Measurements from ENCODE around the gene THAP4.

The THAP4 gene

DNA sequence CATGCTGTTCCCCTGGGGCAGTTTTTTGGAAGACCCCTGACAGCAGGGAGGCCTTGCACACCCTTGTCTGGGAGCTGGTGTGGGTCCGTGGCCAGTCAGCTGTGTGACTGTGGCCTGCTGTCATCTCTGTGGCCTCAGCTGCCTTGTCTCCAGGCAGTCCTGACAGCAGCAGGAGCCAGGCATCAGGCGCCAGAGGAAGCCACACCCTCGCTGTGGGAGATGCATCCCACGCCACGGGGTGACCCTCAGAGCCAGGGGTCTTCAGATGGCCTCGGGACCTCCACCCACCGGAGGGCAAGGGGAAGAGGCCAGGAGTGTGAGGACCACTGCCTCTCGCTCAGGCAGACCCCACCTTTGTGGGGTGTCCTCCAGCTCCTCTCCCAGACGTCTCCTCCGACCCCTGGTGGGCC, 73.4 kb downstream of the THAP4 start:
- no peak for DNase-seq (ENCODE audit: low spot score)

DNA sequence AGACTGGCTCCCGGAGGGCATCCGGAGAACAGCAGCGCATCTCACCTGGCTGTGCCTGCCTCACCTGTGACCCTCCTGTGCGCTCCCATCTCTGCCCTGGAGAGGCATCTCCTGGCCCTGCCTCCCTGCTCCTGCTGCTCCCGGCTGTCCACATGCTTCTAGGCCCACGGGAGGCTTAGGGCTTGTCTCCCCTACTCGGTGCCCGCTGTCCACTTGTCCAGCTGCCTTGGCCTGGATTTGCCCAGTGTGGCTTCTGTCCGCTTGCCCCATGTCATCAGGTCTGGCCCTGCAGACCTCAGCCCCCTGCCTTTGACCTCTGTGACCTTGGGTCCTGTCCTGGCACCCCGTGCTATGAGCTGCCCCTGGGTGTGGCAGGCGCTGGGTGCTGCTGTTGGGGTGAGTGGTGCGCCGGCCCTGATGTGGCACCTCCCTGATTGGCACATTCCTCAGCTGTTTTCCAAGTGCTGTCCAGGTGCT, 73.9 kb downstream of the THAP4 start:
- DNase-seq (ENCODE audit: low spot score), result no peak

GRCh38 chr2:241562269-241562891, 74.6 kb downstream of the THAP4 start:
- DNase-seq (ENCODE audit: low spot score), result no peak

- DNase-seq (ENCODE audit: low spot score), result peak; percentile 29
Measured at GRCh38 chr2:241561832-241562231, 75.1 kb downstream of the THAP4 start.

DNA sequence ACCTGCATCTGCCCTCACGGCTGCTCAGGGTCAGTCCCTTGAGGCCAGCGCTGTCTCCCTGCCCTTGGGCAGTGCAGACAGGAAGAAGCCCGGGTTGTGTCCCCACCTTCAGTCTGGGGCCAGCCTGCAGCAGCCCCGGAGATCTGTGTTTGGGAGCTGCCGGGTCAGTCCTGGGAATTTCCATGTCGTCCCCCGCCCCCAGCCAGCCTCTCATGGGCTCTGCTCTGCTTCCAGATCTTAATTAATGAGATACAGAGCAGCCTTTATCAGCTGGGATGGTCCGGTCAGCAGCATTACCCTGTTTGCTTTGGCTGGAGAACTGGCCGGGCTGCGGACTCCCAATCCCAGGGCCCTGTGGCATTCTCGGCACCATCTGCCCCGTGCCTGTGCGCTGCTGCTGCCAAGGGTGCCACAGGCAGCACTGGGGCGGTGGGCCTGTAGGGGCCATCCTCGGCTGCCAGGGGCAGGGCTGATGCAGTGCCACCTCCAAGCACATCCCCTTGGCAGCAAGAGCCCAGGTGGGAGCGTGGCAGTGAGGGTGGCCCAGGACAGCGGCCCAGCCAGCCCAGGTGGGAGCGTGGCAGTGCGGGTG, 76.0 kb downstream of the THAP4 start:
- DNase-seq (ENCODE audit: low spot score), result no peak

- no peak for DNase-seq (ENCODE audit: low spot score)
Measured at GRCh38 chr2:241560162-241560882, 76.6 kb downstream of the THAP4 start.

GRCh38 chr2:241559323-241560161, 77.4 kb downstream of the THAP4 start:
- DNase-seq (ENCODE audit: low spot score), result peak; percentile 76

DNA sequence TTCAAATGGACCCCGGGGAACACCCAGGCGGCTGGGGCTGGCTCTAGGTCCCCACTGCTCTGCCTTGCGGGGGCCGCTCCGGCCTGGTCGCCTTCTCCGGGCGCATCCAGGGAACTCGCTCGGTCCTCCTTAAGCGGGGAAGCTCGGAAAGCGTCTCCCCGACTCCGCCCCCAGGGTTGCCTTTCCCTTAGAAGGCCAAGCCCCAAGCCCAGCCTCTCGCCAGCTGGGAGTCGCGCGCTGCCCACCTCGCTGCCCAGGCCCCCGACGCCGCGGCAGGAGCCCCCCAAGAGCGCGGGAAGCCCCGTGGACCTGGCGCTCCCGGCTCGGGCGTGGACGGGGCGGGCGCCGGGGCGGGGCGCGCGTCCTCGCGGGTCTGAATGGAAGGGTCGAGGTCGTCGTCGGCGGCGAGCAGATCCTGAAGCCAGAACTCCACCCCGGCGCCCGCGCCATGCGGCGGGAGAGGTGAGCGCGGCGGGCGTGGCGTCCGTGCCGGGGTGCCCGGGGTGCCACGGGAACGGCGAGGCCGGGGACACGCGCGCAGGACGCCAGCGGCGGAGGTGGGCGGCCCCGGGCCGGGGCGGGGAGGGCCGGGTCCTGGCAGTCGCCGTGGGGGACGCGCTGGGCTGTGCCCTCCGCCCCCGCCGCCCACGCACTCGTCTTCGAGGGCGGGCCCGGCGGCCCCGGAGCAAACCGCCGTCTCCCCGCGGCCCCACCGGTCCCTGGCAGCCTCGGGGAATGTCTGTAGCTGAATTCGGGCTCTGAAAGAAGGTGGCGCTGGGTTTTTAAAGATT, 78.2 kb downstream of the THAP4 start, which contains the start of gene BOK:
BOK (plus strand) TSS at position 214 of the 791 bp plus-strand sequence. CDS start 739 bp downstream, outside the sequence.
- DNase-seq (ENCODE audit: low spot score), result peak; percentile 89

- no peak for DNase-seq (ENCODE audit: low spot score)
Measured at GRCh38 chr2:241556746-241557145, 80.2 kb downstream of the THAP4 start.

- DNase-seq (ENCODE audit: low spot score), result no peak
Measured at GRCh38 chr2:241555711-241556110, 81.2 kb downstream of the THAP4 start.

DNA sequence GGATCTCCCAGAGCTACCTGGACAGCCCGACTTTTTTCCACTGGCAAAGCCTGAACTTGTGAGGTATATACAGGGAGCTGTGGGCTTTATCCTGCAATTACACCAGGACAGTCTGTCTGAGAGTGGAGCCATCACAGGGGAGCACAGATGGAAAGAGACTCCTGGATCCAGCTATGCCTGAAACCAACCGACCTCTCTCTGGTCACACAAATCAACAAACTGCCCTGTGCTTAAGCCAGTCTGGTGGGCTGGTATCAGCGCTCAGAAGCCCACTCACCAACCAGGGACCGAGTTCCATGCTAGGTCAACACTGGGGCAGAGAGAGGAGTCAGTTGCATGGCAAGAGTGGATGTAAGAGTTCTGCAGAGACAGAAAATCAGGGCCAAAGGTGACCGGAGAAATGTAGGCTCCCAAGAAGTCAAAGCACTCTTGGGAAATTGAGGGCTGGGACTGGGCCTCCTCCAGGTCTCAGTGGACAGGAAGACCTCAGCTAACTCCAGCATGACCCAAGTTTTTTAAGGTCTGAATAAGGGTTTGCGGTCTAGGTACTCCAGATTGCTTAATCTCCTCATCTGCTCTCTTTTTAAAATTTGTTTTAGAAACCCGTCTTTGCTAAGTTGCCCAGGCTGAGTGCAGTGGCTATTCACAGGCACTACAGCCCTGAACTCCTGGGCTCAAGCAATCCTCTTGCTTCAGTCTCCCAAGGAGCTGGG, 82.2 kb downstream of the THAP4 start:
- DNase-seq (ENCODE audit: low spot score), result no peak

GRCh38 chr2:241553981-241554380, 83.0 kb downstream of the THAP4 start:
- DNase-seq (ENCODE audit: low spot score), result no peak

- DNase-seq (ENCODE audit: low spot score), result no peak
Measured at GRCh38 chr2:241553512-241553830, 83.5 kb downstream of the THAP4 start.

GRCh38 chr2:241551998-241552737, 84.8 kb downstream of the THAP4 start:
- DNase-seq (ENCODE audit: low spot score), result no peak

DNA sequence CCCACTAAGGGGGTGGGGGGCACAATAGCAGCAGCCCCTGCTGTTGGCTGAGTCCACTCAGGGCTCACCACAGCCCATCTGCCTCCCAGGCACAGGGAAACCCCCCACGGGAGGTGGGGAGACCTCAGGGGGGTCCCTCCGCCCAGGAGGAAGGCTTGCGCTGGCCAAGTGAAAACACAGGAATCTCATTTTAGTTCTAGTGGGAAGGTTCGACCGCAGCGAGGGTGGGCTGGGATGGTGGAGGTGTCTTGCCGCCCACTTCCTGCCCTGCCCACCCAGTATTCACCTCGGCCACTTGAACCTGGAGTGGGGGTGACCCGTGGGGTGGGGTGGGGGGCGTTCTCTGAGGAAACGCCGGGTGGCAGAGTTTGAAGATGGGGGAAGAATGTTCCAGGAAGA, 85.4 kb downstream of the THAP4 start:
- DNase-seq (ENCODE audit: low spot score), result no peak

DNA sequence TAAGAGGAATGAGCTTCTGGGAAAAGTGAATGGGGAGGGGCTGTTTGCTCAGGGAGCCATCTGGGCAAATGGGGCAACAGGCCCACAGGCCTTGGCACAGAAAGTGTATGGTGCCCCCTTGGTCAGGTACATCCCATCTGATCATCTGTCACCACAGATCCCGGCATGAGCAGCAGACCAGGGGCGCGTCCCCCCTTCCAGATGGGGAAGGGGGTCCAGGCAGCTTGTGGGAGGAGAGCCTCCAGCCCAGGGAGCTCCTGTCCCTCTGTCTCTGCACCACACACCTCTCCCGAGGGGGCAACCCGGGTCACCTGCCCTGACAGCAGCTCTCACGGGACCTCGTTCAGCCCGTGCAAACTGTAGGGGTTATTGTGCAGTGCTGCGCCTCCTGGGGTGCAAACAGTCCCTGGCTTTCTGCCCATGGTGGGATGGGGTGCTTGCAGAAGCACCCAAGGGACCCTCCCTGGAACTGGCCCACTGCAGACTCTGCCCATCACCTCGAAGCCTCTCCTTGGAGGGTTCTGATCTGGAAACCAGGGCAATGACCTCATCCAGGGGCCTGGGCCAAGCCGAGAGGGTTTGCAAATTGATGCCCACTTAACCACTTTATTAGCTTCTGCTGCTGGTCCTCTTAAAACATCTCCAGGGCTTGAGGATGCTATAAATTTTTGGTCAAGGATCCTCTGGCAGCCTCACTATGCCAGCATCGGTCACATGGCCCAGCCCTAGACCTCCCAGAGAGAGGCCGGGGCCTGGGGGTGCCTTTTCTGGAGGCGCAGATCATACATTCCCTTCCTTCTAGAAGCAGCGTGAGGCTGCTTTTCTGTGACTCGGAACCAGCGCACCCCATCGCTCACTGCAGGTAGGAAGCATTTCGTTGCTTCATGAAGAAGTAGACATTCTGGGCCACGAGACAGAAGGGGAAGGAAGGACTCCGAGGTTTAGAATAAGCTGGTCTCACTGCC, 86.1 kb downstream of the THAP4 start:
- no peak for DNase-seq (ENCODE audit: low spot score)

GRCh38 chr2:241548451-241548835, 88.5 kb downstream of the THAP4 start:
- no peak for DNase-seq (ENCODE audit: low spot score)

- no peak for DNase-seq (ENCODE audit: low spot score)
Measured at GRCh38 chr2:241547781-241548450, 89.0 kb downstream of the THAP4 start.
